Measurements from ENCODE around the gene NPHP1.

DNA sequence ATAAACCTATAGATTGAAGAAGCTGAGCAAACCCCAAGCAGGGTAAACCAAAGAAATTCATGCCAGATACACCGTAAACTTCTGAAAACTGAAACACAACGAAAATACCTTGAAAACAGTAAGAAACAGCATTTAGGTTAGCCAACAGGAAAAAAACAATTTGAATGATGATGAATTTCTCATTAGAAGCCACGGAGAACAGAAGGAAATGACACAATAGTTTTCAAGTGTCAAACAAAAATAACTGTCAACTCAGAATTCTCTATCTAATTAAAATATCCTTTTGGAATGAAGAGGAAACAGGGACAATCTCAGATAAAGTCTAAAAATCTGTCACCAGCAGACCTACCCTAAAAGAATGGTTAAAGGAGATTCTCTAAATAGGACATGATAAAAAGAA is 51.9 kb downstream of the NPHP1 start:
- TF ChIP-seq SIN3A (conservative IDR thresholded peaks at IDR 0.05 in 1 of 2, IDR thresholded peaks at IDR 0.05 in 1 of 2; ENCODE audit: low read depth in 1 of 2, low read length in 2 of 2) (no peak), CBX5 (IDR thresholded peaks at IDR 0.05; ENCODE audit: low read depth, low read length) (no peak), CTCF (IDR thresholded peaks at IDR 0.05; ENCODE audit: control extremely low read depth in 1 of 3, insufficient read depth in 1 of 3, low read depth in 1 of 3, low read length in 3 of 3) (no peak), RFX5 (IDR thresholded peaks at IDR 0.05; ENCODE audit: borderline replicate concordance, low read depth, low read length) (no peak), BACH1 (IDR thresholded peaks at IDR 0.05; ENCODE audit: low read length) (no peak), POLR2AphosphoS5 (IDR thresholded peaks at IDR 0.05; ENCODE audit: low read depth, low read length) (no peak), POLR2A (IDR thresholded peaks at IDR 0.05; ENCODE audit: control extremely low read depth in 1 of 2, low read depth in 2 of 2, low read length in 2 of 2) (no peak), TEAD4 (IDR thresholded peaks at IDR 0.05; ENCODE audit: low read depth, low read length) (no peak), GTF2F1 (IDR thresholded peaks at IDR 0.05; ENCODE audit: borderline replicate concordance, low read depth, low read length) (no peak), EP300 (IDR thresholded peaks at IDR 0.05; ENCODE audit: borderline replicate concordance in 1 of 2, low read depth in 2 of 2, low read length in 2 of 2) (no peak), HDAC6 (IDR thresholded peaks at IDR 0.05; ENCODE audit: low read depth, low read length) (no peak), YY1 (IDR thresholded peaks at IDR 0.05; ENCODE audit: low read depth, low read length) (no peak), MAFK (IDR thresholded peaks at IDR 0.05; ENCODE audit: low read depth, low read length) (no peak)
- TF ChIP-seq, protein P1, sequence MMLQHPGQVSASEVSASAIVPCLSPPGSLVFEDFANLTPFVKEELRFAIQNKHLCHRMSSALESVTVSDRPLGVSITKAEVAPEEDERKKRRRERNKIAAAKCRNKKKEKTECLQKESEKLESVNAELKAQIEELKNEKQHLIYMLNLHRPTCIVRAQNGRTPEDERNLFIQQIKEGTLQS (IDR thresholded peaks at IDR 0.05; ENCODE audit: insufficient read depth, low read depth, low read length) = no peak
